Muscle of arm (tissue), 12 donors: ENCODE data around the gene ARHGAP29. TPM values are rescaled to one million over a fixed set of nuclear protein-coding genes. Genes with fewer than 3 reads are reported as not detected.
A peak's percentile ranks its signal among the peaks of the same experiment; 100 is the strongest.
"Not testable (repeated sequence)": the region's sequence is repeated elsewhere in the genome, so short reads cannot be mapped to it uniquely, and the experiment has no call there.

Experiments
- DNase-seq: peaks from one replicate; pipeline ENCODE4 v3.0.0-alpha.2; 2013
- polyA plus RNA-seq, 12 donors: library from polyadenylated mRNA; unstranded; fragments of 120-200 nt; gene quantifications; one replicate each; pipeline ENCODE4 v1.2.1, GENCODE V29; 2013; ENCODE audit not compliant: insufficient read length in 12 of 12

The ARHGAP29 gene
- polyA plus RNA-seq, 12 donors: 31.9 to 61.5 (median 50.9) TPM; not detected in 1

DNA sequence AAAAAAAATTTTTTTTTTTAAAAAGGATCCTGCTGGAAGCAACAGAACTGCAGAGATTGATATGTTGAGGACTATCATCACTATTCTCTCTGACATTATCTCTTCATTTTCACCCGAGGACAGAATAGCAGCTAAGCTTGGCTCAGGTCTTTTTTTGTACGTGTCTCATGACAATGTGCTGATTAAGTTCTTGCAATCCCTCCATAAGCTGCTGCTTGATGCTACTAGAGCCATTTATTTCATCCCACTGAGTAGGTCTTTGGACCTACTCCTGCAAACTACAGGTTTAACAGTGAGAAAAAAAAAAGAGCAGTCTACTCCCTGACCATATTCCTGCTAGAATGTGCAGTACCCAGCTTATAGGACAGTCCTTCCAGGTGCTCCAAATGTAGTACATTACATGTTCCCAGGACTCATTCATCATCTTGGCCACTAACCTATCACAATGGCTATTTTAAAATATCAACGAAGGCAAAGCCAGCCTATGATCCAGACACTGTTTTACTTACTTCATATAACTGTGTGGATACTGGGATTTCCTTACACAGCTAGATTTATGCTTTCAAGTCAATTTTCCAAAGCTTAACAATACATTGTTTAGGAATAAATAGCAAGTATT lies 54.1 kb downstream of the ARHGAP29 start:
- DNase-seq: no peak

GRCh38 chr1:94182191-94182590 lies 55.2 kb downstream of the ARHGAP29 start:
- no peak for DNase-seq

DNA sequence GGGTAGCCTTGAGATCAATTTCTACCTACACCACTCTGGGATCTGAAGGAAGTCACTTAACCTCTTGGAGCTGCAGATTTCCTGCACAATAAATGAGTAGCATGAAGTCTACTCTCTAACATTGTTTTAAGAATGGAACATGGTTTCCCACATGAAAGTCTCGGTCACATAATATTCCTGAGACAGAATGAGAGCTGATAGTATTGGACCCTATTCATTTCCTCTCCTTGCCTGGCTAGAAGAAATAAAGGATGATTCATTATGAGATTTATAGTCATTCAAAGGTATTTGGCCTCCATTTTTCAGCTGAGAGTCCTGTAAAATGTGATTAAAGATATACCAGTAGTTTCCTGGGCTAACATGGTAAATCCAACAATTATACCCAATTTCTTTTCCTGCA lies 56.7 kb downstream of the ARHGAP29 start:
- no peak for DNase-seq

DNA sequence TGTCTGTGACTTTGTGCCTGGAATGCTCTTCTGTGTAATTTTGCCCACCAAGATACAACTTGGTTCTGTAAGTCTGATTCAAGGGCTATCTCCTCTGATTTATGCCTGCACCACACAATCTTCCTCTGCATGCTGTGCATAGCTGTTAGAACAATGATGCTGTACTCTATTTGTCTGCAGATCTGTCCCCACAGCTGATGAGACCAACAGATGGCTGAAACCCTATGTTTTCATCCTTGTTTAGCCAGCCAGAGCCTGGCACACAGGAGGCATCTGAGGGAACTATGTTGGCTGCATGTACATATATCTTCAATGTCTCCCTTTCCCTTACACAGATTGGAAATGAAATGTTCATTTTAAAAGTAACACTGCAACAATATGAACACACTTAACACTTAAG lies 58.5 kb downstream of the ARHGAP29 start:
- DNase-seq: no peak

- no peak for DNase-seq
Observed at GRCh38 chr1:94169126-94169525, 68.3 kb downstream of the ARHGAP29 start.

- no peak for DNase-seq
Observed at GRCh38 chr1:94165843-94166242, 71.5 kb downstream of the ARHGAP29 start.

GRCh38 chr1:94164885-94165284 lies 72.5 kb downstream of the ARHGAP29 start:
- DNase-seq: not testable (repeated sequence)

DNA sequence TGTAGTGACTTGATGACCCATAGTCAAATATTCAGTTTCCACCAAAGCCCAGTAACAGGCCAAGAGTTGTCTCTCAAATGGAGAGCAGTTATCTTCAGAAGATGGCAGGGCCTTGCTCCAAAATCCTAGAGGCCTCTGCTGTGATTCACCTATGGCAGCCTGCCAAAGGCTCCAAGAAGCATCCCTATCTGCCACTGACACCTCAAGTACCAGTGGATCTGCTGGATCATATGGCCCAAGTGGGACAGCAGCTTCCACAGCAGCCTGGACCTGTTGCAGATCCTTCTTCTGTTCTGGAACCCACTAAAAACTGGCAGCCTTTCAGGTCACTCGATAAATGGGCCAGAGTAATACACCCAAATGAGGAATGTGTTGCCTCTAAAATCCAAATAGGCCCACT lies 73.3 kb downstream of the ARHGAP29 start:
- DNase-seq: not testable (repeated sequence)

DNA sequence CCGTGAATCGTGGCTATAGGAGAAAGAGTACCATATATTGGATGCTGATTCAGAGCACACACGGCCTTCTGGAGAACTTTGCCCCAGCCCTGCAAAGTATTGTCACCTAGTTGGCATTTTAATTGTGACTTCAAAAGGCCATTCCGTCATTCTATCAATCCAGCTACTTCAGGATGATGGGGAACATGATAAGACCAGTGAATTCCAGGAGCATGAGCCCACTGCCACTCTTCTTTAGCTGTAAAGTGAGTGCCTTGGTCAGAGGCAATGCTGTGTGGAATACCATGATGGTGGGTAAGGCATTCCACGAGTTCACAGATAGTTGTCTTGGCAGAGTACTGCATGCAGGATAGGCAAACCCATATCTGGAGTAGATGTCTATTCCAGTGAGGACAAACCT lies 74.1 kb downstream of the ARHGAP29 start:
- not testable (repeated sequence) for DNase-seq

GRCh38 chr1:94160811-94161210 lies 76.6 kb downstream of the ARHGAP29 start:
- peak; percentile 9 for DNase-seq

GRCh38 chr1:94156096-94156625 lies 81.2 kb downstream of the ARHGAP29 start:
- no peak for DNase-seq

GRCh38 chr1:94154989-94155388 lies 82.4 kb downstream of the ARHGAP29 start:
- no peak for DNase-seq

DNA sequence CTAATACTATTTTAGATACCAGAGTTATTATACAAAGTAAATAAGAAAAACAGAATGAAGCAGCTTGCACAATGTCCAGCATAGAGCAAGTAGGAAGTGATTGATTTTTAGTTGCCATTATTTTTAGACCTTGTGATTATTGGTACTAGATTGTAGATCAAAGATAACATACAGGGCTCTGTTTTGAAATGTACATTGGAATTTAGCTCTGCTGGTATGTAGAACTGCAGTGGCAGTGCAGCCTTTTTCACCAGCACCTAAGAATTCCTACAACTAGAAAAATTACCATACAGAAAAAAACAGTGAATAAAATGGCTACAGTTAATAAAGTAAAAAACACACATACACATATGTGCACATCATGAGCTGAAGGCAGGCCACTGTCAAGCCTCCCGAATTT lies 84.3 kb downstream of the ARHGAP29 start:
- DNase-seq: no peak

GRCh38 chr1:94149166-94149565 lies 88.2 kb downstream of the ARHGAP29 start:
- not testable (repeated sequence) for DNase-seq

GRCh38 chr1:94146273-94146672 lies 91.1 kb downstream of the ARHGAP29 start:
- no peak for DNase-seq

GRCh38 chr1:94144836-94145235 lies 92.5 kb downstream of the ARHGAP29 start:
- DNase-seq: no peak

GRCh38 chr1:94143809-94144176 lies 93.6 kb downstream of the ARHGAP29 start:
- no peak for DNase-seq

DNA sequence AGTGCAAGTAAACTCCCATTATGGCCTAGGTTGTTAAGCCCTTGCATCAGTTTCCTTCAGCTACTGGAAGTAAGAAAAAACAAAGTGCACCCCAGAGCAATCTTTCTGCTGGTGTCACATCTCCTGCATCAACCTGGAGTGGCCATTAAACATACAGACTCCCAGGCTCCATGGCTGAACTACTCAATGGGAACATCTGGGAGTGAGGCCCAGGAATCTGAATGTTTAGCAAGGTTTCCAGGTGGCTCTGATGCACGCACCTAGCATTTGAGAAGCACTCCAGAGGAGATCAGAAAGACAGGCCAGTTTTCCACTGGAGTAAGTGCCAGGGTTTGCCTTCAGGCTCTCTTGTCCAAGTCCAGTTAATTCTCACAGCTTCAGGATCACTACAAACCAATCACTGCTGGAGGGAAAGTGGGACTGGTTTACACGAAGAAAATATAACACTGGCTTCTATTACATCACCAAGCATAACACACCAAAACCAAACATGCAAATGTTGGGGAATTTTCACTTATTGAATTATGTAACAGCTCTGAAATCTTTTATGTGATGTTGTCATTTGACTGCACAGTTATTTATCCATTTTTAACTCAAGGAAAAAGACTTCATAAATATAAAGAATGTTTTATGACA lies 94.1 kb downstream of the ARHGAP29 start:
- no peak for DNase-seq

GRCh38 chr1:94142583-94142982 lies 94.8 kb downstream of the ARHGAP29 start:
- DNase-seq: no peak

GRCh38 chr1:94142022-94142421 lies 95.4 kb downstream of the ARHGAP29 start:
- DNase-seq: no peak

DNA sequence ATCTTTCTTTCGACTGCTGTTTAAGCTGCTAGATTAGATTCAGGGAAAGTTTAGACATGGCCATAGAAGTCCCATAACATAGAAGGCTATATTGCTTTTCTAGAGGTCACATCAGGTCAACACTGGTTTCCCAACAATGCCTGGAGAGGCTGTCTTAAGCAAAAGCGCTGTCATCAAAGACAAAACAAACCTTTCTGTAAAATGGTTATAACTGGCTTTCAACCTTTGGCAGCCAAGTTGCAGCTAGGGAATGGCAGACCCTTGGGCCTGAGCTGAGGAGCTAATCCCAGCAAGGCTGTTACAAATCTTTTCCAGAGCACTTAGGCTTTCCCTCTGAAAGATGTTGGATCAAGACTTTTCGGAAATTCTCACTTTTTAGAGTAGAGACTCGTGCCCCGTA lies 105.3 kb downstream of the ARHGAP29 start:
- DNase-seq: no peak

DNA sequence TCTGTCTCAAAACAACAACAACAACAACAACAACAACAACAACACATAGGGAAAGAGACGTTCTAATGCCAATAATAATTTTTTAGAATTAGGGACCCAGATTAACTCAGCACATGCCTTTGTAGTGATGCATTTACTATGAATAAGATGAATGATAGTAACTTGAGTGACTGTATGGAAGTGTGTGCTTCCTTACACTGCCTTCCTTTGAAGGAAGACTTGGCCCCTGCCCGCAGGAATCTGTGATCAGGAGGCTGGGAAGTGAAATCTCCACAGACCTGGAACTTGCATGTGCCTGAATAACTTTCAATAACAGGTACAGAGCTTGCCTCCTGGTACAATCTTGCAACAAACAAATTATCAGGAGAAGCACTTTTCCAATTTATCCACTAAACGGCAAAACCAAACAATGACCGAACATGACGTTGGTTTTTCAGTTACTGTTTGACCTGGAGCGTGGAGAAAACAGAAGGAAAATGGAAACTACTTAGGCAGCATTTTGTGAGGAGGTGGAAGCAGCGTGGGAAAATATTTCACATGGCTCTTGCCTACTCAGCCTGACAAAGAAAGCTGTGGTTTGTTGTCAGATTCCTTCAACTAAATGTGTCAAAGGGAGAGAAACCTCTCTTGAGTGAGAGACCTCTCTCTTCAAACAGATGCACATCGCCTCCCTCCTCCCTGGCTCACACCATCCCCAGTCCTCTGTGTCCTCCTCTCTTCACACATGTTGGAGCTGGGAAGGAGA lies 106.4 kb downstream of the ARHGAP29 start:
- DNase-seq: no peak

- DNase-seq: no peak
Observed at GRCh38 chr1:94126651-94127050, 110.7 kb downstream of the ARHGAP29 start.
